Lung (tissue), 12 donors: ENCODE measurements around the gene SLC13A2. TPM values are rescaled to one million over a fixed set of nuclear protein-coding genes. Genes with fewer than 3 reads are reported as not detected.

Source experiments
- ATAC-seq: fragments of 200-7000 bp; cut with Tn5 transposase; one replicate; pipeline ENCODE4 v1.9.1; 2020; ENCODE audit warnings: moderate number of reproducible peaks; ENCODE audit not compliant: insufficient read depth, low FRiP score
- DNase-seq, 3 donors: peaks; one replicate each; pipeline ENCODE4 v3.0.0-alpha.2; 2013 to 2017
- H3K27ac ChIP-seq, 2 donors: one replicate each; pipeline ENCODE4 v1.5.1; 2013; ENCODE audit warnings: mild to moderate bottlenecking in 2 of 2, moderate library complexity in 2 of 2, control low read depth in 1 of 2, inconsistent platforms in 1 of 2, low read depth in 1 of 2, low read length in 1 of 2
- H3K27me3 ChIP-seq, 3 donors: one replicate each; pipeline ENCODE4 v1.5.1; 2013; ENCODE audit warnings: low read length in 2 of 3; ENCODE audit not compliant: control insufficient read depth in 3 of 3, insufficient read depth in 3 of 3
- H3K36me3 ChIP-seq, 4 donors: one replicate each; pipeline ENCODE4 v1.5.1; 2013; ENCODE audit warnings: low read length in 4 of 4, mild to moderate bottlenecking in 1 of 4, moderate library complexity in 1 of 4; ENCODE audit not compliant: control insufficient read depth in 4 of 4, insufficient read depth in 4 of 4
- H3K4me1 ChIP-seq, 5 donors: one replicate each; pipeline ENCODE4 v1.5.1; 2013; ENCODE audit warnings: low read length in 5 of 5, mild to moderate bottlenecking in 2 of 5, moderate library complexity in 1 of 5; ENCODE audit not compliant: control insufficient read depth in 5 of 5, insufficient read depth in 5 of 5
- H3K4me3 ChIP-seq: one replicate; pipeline ENCODE4 v1.5.1; 2013; ENCODE audit warnings: mild to moderate bottlenecking, control low read depth, moderate library complexity
- H3K9ac ChIP-seq, 2 donors: one replicate each; pipeline ENCODE4 v1.5.1; 2013; ENCODE audit warnings: low read length in 2 of 2, control low read depth in 1 of 2; ENCODE audit not compliant: insufficient read depth in 1 of 2
- H3K9me3 ChIP-seq, 4 donors: one replicate each; pipeline ENCODE4 v1.5.1; 2013; ENCODE audit warnings: low read length in 3 of 4, mild to moderate bottlenecking in 1 of 4, moderate library complexity in 1 of 4; ENCODE audit not compliant: control insufficient read depth in 4 of 4, insufficient read depth in 3 of 4
- CTCF ChIP-seq: IDR thresholded peaks from 2 replicates; pipeline ENCODE4 v1.5.1; 2012; ENCODE audit warnings: mild to moderate bottlenecking; ENCODE audit errors: control extremely low read depth, extremely low read depth
- WGBS, 2 donors: extraction: QIAGEN DNeasy Blood & Tissue Kit; methylation state at CpG; one replicate each; pipeline ENCODE4 v1.1.7; 2013; 5-methylcytosine and 5-hydroxymethylcytosine counted together
- polyA plus RNA-seq, 2 donors: library from polyadenylated mRNA; stranded (reverse); fragments of 200-250 nt; gene quantifications; one replicate each; pipeline ENCODE4 v1.2.1, GENCODE V29; 2013
- total RNA-seq, 2 donors: library from RNA; depleted of rRNA in 1 of 2; stranded (reverse); fragments of >200 nt in 1 of 2; gene quantifications; one replicate each; pipeline ENCODE4 v1.2.1, GENCODE V29; 2014 to 2021
- donor health status: control.
- donor health status: control.
- donor health status: Bipolar disorder and iron deficiency.
- donor health status: healthy.
- donor health status: DM: yes; HTN: yes; CAD: no.

SLC13A2 gene
- total and polyA plus RNA-seq, 4 donors = 0.02 to 0.15 (median 0.06) TPM; not detected in 1

- WGBS, 2 donors = 69 to 85% methylated on average over 2 of the region's 2 CpGs
- Histone ChIP-seq H3K36me3 (no peaks in the 10 kb centered on the region), H3K4me3 (no peak overlapping the region), H3K9me3 (no peaks in the 10 kb centered on the region), H3K27ac (no peak overlapping the region), H3K9ac (no peak overlapping the region), H3K27me3 (no peaks in the 10 kb centered on the region), H3K4me1 (peaks cover 0 to 19% (median 0%) of the 10 kb centered on the region in 5 donors)
- no peak for TF ChIP-seq CTCF
- ATAC-seq = no peak
- DNase-seq = no peak
These were observed 54.4 kb downstream of the SLC13A2 start for GRCh38 chr17:28527859-28528258.

DNA sequence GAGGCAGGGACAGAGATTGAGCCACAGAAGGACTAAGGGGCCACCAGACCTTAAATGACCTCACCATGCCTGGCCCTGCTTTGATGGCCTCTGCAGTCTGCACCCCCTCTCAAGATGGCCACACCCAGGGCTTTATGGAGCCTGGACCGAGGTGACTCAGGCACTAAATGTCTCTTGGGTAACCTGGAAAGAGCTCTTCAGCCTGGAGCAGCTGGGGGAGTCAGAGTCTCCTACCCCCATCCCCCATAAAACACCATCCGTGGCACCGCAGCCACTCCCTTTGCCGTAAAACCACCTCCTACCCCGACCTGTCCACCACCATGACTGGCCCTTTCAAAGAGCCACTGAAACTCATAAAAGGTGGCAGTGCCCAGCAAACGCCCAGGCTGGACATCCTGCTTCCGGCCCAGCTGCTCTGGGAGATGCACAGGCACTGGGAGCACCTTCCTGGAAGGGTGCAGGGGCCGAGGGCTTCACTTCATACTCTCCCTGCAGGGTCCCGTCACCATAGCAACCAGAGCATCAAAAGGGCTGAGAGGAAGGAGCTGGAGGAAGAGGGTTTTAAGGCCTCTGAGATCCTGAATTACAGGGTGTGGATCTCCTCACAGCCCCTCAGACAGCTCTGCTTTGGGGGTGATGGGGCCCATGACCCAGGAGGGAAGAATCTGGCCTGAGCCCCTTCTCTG, 55.0 kb downstream of the SLC13A2 start:
- no peak for DNase-seq
- Histone ChIP-seq H3K4me1 (peaks cover 0 to 19% (median 0%) of the 10 kb centered on the region in 5 donors), H3K9ac (no peak overlapping the region), H3K27me3 (no peaks in the 10 kb centered on the region), H3K27ac (no peak overlapping the region), H3K4me3 (no peak overlapping the region), H3K36me3 (no peaks in the 10 kb centered on the region), H3K9me3 (no peaks in the 10 kb centered on the region)
- WGBS, 2 donors = 64 to 74% methylated on average over 9 of the region's 9 CpGs
- TF ChIP-seq CTCF = no peak
- peak; percentile 5 for ATAC-seq

DNA sequence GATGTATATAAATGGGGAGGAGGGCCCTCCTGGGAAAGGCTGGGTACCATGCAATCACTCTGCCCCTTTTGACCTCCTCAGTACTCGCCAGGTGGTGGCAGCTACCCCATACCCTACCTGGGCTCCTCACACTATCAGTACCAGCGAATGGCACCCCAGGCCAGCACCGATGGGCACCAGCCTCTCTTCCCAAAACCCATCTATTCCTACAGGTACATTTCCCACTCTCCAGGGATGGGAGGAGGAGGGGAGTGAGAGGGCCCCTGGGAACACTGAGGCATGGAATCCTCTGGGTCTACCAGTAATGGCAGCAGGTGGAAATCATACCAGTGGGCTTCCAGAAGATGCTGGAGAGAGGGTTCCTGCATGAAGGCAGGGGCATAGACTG, 55.6 kb downstream of the SLC13A2 start:
- 92 to 95% methylated on average over 3 of the region's 3 CpGs for WGBS, 2 donors
- ATAC-seq = no peak

More for the DNA sequence above, 55.6 kb downstream of the SLC13A2 start:
- no peak overlapping the region for H3K4me3 ChIP-seq
- no peak overlapping the region for H3K27ac ChIP-seq
- H3K9ac ChIP-seq = no peak overlapping the region
- H3K9me3 ChIP-seq = no peaks in the 10 kb centered on the region
- H3K36me3 ChIP-seq = no peaks in the 10 kb centered on the region
- peaks cover 0 to 19% (median 0%) of the 10 kb centered on the region in 5 donors for H3K4me1 ChIP-seq
- H3K27me3 ChIP-seq = no peaks in the 10 kb centered on the region
- no peak for TF ChIP-seq CTCF
- no peak for DNase-seq
